Fibroblast of villous mesenchyme (primary cell): ENCODE results near the gene ACY1. TPM values are rescaled to one million over a fixed set of nuclear protein-coding genes. Genes with fewer than 3 reads are reported as not detected.
A peak's percentile ranks its signal among the peaks of the same experiment; 100 is the strongest.

Experiments
- DNase-seq: peaks from one replicate; pipeline ENCODE4 v3.0.0-alpha.2; 2010; ENCODE audit warnings: low read depth
- H3K4me3 ChIP-seq: 2 replicates; pipeline ENCODE4 v1.5.1; 2011; ENCODE audit warnings: low read depth, mild to moderate bottlenecking, low read length
- total RNA-seq: library from RNA; depleted of rRNA; stranded (reverse); fragments of >200 nt; gene quantifications from 2 replicates; pipeline ENCODE4 v1.2.3, GENCODE V29; 2012
- TF ChIP-seq, protein P1 (sequence below): IDR thresholded peaks from 2 replicates; pipeline ENCODE4 v1.5.1; 2012; ENCODE audit warnings: low read depth, mild to moderate bottlenecking, low read length; ENCODE audit not compliant: insufficient read depth

Gene ACY1
- total RNA-seq, 1 donor, result 23.3 TPM

DNA sequence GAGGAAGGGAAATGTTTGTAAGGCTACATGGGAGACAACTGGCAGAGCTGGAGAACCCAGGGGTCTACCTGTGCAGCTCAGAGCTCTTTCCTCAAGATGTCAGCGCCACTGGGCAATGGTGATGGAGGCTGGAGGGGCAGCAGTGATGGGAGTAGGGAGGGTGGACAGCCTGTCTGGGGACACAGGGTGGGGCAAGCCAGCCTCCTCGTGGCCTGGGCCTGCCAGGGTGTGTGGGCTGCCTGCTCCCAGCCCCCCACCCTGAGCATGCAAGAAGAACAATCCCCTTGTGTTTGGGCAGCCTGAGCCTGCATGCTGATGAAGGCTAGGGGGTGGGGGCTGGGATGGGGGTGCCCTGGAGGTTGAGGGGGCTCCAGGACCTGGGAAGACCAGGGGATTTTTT, 17.3 kb upstream of the ACY1 start:
- no peak overlapping the region for H3K4me3 ChIP-seq
- TF ChIP-seq, protein P1, sequence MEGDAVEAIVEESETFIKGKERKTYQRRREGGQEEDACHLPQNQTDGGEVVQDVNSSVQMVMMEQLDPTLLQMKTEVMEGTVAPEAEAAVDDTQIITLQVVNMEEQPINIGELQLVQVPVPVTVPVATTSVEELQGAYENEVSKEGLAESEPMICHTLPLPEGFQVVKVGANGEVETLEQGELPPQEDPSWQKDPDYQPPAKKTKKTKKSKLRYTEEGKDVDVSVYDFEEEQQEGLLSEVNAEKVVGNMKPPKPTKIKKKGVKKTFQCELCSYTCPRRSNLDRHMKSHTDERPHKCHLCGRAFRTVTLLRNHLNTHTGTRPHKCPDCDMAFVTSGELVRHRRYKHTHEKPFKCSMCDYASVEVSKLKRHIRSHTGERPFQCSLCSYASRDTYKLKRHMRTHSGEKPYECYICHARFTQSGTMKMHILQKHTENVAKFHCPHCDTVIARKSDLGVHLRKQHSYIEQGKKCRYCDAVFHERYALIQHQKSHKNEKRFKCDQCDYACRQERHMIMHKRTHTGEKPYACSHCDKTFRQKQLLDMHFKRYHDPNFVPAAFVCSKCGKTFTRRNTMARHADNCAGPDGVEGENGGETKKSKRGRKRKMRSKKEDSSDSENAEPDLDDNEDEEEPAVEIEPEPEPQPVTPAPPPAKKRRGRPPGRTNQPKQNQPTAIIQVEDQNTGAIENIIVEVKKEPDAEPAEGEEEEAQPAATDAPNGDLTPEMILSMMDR, result no peak
- no peak for DNase-seq

DNA sequence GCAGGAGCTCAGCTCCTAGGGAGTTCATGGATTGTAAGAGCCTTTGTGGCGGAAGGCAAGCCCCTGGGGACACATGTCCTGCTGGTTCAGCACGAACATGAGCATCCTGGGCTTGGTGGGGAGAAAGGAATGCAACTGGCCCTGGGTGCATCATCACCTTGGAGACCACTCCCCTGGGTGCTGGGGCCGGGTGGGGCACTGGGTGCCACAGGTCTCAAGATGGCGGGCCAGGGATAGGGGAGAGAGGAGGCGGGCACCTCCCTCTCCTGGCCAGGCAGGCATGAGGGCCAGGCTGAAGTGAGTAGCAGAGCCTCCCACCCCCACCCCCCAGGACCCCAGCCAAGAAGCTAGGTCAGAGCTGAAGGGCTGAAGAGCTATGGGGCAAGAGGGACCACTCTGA, 16.8 kb upstream of the ACY1 start:
- no peak for DNase-seq
- TF ChIP-seq, protein P1, result no peak
- peak overlapping the region; percentile 71 for H3K4me3 ChIP-seq

DNA sequence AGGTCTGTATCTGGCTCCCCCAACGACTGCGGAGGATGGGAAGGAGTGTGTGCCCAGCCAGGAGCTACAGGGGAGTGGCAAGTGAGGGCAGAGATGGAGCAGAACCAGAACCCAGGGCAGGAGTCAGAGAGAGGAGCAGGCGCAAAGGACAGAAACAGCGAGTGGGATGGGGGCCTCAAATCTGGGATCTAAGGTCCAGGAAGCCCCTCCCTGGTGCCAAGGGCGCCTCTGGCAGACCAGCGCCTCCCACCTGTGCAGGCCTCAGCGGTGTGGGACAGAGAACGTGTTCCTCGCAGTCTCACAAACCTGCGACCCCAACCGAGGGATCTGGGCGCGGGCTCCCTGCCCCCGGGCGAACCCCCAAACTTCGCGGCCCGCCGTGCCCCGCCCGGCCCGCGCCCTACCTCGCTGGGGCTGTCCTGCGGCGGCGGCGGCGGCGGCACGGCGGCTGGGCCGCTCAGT, 16.4 kb upstream of the ACY1 start:
- peak overlapping the region; percentile 71 for H3K4me3 ChIP-seq
- TF ChIP-seq, protein P1, result no peak
- DNase-seq, result no peak

DNA sequence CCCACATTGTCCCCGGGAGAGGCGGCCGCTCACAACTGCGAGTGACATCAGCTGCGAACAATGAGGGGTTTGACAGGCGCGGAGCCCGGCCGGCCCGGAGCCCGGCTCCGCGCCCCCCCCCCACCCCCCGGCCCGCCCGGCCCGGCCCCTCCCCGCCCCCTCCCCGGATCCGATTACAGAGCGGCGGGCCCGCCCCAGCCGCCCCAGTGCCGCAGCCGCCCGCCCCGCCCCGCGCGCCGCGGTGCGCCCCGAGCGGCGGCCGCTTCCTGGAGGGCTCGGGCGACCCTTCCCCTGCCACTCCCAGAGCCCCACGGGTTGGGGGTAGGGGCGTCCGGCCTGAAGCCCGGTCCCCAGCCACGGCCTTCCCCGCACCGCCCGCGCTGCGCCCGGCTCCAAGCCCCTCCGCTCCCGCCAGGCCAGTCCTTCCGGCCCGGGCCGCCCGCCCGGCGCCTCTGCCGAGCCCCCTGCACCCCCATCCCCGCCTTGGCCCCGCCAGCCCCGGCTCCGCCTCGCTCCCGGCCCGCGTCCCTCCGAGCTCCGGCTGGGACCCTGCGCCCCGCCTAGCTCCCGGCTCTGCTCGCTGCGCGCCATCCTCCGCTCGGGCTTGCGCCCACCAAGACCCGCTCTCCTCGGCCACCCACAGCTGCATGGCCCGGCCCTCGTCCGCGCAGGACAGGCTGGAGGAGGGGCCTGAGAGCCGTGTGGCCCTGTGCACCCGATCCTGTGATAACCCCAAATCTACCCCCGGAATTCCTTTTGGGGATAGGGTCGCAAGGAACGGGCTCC, 15.8 kb upstream of the ACY1 start, which contains the start of gene PCBP4:
PCBP4 (minus strand) TSS at position 71 of the 786 bp plus-strand sequence. CDS start 6,214 bp downstream, outside the sequence.
- H3K4me3 ChIP-seq, result peak within 1 kb of the TSS; percentile 71
- TF ChIP-seq, protein P1, result no peak
- DNase-seq, result peak; percentile 43

DNA sequence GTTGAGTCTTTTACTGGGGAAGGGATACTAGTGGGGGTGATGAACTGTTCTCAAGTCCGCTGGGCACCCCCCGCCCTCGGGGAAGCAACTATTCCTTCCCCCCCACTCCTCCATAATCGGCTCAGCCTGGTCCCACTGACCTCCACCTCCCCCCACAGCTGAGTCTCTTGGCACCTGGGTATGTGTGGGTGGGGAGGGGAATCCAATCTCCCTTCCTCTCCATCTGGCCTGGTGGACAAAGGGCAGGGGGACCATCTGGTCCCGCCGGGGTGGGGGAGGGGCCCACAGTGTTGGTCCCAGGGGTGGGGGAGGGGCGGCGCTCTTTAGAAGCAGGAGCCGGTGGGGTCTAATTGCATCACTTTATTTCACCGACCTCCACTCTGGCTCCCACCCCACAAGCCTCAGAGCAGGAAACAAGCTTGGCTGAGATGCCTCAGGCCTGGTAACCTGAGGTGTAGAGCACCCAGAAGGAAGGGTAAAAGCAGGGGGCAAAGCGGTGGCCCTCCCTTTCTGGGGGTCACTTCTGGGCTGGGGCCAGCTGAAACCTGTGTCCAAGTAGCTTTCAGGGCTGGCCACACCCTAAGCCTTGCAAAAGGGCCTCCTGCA, 15.1 kb upstream of the ACY1 start:
- peak; percentile 28 for DNase-seq
- TF ChIP-seq, protein P1, result no peak
- H3K4me3 ChIP-seq, result peak overlapping the region; percentile 71

DNA sequence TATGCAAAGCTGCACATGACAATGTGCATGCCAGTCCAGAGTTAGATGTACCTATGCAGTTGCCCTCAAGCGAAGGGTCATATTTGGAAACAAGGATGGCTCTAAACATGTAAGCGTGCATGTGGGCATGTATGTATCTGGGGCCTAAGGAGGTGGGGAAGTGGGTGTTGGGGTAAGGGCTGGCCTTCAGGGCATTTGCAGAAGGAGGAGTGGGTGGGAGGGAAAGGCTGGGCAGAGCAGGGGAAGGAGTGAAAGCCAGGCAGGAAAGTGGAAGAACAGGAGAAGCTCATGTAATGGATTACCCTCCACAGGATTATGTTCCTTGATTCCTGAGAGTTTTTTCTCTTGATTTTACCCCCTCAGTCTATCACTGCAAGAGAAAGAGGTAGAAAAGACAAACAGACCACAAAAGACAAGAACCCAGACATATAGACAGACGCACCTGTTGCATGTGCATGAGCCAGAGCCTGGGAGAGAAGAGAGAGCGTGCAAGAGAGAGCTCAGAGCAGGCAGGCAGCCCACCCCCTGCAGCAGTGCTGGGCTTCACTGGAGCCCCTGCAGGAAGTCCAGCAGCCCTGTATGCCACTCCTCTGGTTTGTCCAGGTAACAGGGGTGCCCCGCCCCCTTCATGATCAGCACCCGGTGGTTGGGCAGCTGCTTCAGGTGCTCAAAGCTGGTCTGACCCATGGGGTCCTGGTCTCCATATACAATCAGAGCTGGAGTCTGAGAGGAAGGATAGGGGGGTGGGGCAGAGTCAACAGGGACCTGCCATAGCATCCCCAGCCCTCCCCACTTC, 14.3 kb upstream of the ACY1 start:
- no peak overlapping the region for H3K4me3 ChIP-seq
- TF ChIP-seq, protein P1, result no peak

More for the DNA sequence above, 14.3 kb upstream of the ACY1 start:
- DNase-seq, result no peak
